DOHH2 (cell line): Measurements from ENCODE around the gene CTBP1.

Experiments used
- CTCF ChIP-seq: fragments of 200-600 bp; sonication (generic); IDR thresholded peaks from one replicate; pipeline ENCODE4 v1.5.1; 2014; ENCODE audit warnings: antibody characterized with exemption, mild to moderate bottlenecking, low read depth, low read length; ENCODE audit not compliant: poor library complexity, severe bottlenecking
- EZH2phosphoT487 ChIP-seq: fragments of 200-600 bp; sonication (generic); IDR thresholded peaks from 2 replicates; pipeline ENCODE4 v1.6.1; 2017; ENCODE audit warnings: borderline replicate concordance, mild to moderate bottlenecking, antibody characterized with exemption, low read length, moderate library complexity, mixed read lengths

GRCh38 chr4:1199556-1200331 is 49.2 kb downstream of the CTBP1 start:
- TF ChIP-seq CTCF (no peak), EZH2phosphoT487 (no peak)
